Activated CD4-positive, alpha-beta T cell treated with anti-CD3 and anti-CD28 coated beads for 1 hour (primary cell): Measurements from ENCODE around the gene PLIN4.

Source experiments
- DNase-seq: peaks from one replicate; pipeline ENCODE4 v3.0.0-alpha.2; 2020

The PLIN4 gene

DNA sequence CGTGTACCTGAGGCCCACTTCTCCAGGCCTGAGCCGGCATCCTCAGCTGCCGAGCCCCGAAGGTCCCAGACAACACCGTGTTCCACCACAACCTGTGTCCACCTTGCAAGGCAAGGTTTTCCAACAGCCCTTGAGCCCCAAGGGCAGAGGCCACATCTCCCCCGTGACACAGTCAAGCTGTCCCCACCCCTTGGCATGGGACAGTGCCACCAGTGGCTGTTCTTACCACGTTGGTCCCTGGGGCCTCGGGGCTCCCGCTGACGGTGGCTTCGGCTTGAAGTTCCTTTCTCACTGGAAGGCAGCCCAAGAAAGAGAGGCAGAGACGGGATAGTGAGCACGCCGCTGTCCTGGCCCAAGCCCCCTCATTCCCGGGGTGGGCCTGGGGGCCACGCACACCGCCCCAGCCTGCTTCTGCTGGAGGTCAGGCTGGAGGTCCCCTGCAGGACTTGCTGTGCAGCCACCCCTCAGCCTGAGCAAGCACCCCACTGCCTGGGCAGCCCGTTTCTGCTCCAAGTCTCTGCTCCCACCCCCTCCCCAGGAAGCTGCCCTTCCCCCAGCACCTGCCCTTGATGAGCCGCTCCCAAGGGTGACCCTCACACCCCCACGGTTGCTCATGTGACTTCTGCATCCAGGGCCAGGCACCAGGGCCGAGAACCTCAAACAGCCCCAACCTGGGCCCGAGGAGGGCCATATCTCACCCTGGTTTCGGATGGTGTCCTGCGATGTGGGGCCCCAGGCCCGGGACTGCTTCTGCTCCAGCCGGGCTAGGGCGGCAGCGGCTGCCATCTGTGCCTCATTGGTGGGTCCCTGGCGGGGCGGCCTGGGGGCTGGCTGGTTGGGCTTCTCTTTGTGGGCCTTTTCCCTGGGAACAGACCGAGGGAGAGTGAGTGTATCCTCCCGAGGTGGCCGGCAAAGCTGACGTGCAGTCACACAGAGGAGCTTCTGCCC is 64.8 kb downstream of the PLIN4 start:
- DNase-seq: no peak

DNA sequence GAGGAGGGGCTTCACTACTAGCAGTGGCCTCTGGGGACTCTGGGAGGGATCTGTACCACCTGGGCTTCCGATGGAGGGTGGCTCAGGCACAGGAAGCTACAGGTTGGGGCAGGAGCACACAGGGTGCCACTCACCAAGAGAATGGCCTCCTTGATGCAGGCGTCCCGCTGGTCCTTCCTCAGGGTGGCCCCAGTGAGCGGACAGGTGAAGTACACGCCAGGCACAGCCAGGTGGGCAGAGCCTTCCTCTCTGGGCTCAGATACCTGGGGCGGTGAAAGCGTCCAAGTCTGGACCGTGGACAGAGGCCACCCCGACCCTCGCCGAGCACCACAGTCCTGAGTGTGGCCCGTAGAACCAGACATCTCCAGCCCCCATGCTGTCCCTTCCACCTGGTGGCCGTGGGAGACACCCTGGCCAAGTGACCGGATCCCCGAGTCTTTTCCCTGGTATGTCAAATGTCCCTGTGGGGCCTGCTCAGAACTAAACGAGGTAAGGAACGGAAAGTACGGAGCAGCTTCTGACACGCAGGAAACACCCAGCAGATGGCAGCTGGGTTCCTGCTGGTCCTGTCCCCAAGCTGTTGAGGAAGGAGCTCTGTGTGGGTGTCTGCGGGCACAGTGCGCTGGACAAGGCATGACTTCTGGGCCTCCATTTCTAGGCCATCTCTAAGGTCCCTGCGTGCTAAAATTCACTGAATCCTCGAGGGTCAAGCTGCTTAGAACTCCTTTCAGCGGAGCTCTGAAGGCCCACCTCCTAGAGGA is 65.9 kb downstream of the PLIN4 start:
- DNase-seq: no peak
